ENCODE results near the gene SMC1B. TPM values are rescaled to one million over a fixed set of nuclear protein-coding genes. Genes with fewer than 3 reads are reported as not detected.

The SMC1B gene
- total and polyA plus RNA-seq, 9 of the 15 experiments (the other 6 are each of a cell fraction or from before 2014, with no cell fraction given), result 0.03 TPM; not detected in 8

DNA sequence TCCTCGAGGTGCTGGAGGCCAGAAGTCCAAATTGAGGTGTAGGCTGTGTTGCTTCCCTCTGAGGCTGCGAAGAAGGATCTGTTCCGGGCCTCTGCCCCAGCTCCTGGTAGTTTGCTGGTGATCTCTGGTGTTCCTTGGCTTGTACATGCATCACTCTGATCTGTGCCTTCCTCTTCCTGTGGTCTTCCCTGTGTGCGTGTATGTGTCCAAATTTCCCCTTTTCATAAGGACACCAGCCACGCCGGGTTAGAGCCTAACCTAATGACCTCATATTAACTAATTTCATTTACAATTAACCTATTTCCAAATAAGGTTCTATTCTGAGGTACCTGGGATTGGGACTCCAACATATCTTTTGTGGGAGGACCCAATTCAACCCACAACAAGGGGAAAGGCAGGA lies 21.6 kb upstream of the SMC1B start:
- Histone ChIP-seq H3K27me3 (ENCODE audit: control insufficient read depth in 2 of 2, insufficient read depth in 2 of 2, low read length in 2 of 2) (peaks cover 2 to 21% of the 10 kb centered on the region in 2 experiments; a peak in 2 of 5 replicates), H3K4me2 (ENCODE audit: insufficient read depth, low read length) (no peak overlapping the region), H3K9ac (ENCODE audit: insufficient read depth in 1 of 2, low read depth in 2 of 2, low read length in 2 of 2) (no peak overlapping the region), H4K20me1 (replicated peaks; ENCODE audit: control insufficient read depth, insufficient read depth, low read length) (0 out of 2 replicates have a peak, but pooled peaks cover 4% of the 10 kb centered on the region), H3K27ac (ENCODE audit: extremely low read depth, low read depth, low read length) (no peak overlapping the region), H3K79me2 (ENCODE audit: control insufficient read depth, insufficient read depth, low read length) (no peaks in the 10 kb centered on the region), H2AFZ (ENCODE audit: low read depth, low read length) (no peak overlapping the region), H3K4me1 (replicated peaks in 1 of 2; ENCODE audit: control insufficient read depth in 2 of 2, insufficient read depth in 2 of 2, low read length in 2 of 2) (no peaks in the 10 kb centered on the region), H3K9me1 (ENCODE audit: control insufficient read depth, insufficient read depth, low read length) (no peaks in the 10 kb centered on the region), H3K36me3 (ENCODE audit: control insufficient read depth, insufficient read depth, low read length) (no peaks in the 10 kb centered on the region), H3K4me3 (no peak overlapping the region), H3K9me3 (replicated peaks; ENCODE audit: control insufficient read depth, insufficient read depth, low read depth, low read length) (no peaks in the 10 kb centered on the region)
- DNase-seq (ENCODE audit: extremely low read depth in 1 of 4, low spot score in 3 of 4) (no peak), FAIRE-seq (no peak), ATAC-seq (no peak)
- POLR2A ChIA-PET, result no interaction called here
- in situ Hi-C loops (cut with MboI), result loop anchor here (5.0 kb wide), 1 partner anchor 168 kb away; no protein-coding TSS in a partner anchor
- 25% methylated on average over 5 of the region's 6 CpGs for WGBS (ENCODE audit: insufficient coverage, low coverage, missing lambda C conversion rate)
- TF ChIP-seq, protein P1, sequence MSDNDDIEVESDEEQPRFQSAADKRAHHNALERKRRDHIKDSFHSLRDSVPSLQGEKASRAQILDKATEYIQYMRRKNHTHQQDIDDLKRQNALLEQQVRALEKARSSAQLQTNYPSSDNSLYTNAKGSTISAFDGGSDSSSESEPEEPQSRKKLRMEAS (CRISPR knock-in tag; IDR thresholded peaks at IDR 0.05), result no peak
- TF ChIP-seq, protein P2, sequence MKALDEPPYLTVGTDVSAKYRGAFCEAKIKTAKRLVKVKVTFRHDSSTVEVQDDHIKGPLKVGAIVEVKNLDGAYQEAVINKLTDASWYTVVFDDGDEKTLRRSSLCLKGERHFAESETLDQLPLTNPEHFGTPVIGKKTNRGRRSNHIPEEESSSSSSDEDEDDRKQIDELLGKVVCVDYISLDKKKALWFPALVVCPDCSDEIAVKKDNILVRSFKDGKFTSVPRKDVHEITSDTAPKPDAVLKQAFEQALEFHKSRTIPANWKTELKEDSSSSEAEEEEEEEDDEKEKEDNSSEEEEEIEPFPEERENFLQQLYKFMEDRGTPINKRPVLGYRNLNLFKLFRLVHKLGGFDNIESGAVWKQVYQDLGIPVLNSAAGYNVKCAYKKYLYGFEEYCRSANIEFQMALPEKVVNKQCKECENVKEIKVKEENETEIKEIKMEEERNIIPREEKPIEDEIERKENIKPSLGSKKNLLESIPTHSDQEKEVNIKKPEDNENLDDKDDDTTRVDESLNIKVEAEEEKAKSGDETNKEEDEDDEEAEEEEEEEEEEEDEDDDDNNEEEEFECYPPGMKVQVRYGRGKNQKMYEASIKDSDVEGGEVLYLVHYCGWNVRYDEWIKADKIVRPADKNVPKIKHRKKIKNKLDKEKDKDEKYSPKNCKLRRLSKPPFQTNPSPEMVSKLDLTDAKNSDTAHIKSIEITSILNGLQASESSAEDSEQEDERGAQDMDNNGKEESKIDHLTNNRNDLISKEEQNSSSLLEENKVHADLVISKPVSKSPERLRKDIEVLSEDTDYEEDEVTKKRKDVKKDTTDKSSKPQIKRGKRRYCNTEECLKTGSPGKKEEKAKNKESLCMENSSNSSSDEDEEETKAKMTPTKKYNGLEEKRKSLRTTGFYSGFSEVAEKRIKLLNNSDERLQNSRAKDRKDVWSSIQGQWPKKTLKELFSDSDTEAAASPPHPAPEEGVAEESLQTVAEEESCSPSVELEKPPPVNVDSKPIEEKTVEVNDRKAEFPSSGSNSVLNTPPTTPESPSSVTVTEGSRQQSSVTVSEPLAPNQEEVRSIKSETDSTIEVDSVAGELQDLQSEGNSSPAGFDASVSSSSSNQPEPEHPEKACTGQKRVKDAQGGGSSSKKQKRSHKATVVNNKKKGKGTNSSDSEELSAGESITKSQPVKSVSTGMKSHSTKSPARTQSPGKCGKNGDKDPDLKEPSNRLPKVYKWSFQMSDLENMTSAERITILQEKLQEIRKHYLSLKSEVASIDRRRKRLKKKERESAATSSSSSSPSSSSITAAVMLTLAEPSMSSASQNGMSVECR (CRISPR knock-in tag; IDR thresholded peaks at IDR 0.05), result no peak
- TF ChIP-seq PPARD (CRISPR knock-in tag; IDR thresholded peaks at IDR 0.05) (no peak), U2AF2 (optimal IDR thresholded peaks at IDR 0.05; ENCODE audit: low read depth, low read length) (no peak), POLR2H (tag; IDR thresholded peaks at IDR 0.05; ENCODE audit: low read depth) (no peak), NONO (IDR thresholded peaks at IDR 0.05; ENCODE audit: low read depth in 2 of 2, low read length in 1 of 2) (no peak), TBL1XR1 (IDR thresholded peaks at IDR 0.05; ENCODE audit: low read length in 2 of 2) (no peak), GABPB1 (CRISPR knock-in tag; IDR thresholded peaks at IDR 0.05) (no peak), RAD21 (CRISPR knock-in tag; conservative IDR thresholded peaks at IDR 0.05 in 1 of 2, IDR thresholded peaks at IDR 0.05 in 1 of 2) (no peak)
- TF ChIP-seq, protein P3, sequence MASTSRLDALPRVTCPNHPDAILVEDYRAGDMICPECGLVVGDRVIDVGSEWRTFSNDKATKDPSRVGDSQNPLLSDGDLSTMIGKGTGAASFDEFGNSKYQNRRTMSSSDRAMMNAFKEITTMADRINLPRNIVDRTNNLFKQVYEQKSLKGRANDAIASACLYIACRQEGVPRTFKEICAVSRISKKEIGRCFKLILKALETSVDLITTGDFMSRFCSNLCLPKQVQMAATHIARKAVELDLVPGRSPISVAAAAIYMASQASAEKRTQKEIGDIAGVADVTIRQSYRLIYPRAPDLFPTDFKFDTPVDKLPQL (IDR thresholded peaks at IDR 0.05; ENCODE audit: extremely low read depth, insufficient read length), result no peak
- TF ChIP-seq, protein P4, sequence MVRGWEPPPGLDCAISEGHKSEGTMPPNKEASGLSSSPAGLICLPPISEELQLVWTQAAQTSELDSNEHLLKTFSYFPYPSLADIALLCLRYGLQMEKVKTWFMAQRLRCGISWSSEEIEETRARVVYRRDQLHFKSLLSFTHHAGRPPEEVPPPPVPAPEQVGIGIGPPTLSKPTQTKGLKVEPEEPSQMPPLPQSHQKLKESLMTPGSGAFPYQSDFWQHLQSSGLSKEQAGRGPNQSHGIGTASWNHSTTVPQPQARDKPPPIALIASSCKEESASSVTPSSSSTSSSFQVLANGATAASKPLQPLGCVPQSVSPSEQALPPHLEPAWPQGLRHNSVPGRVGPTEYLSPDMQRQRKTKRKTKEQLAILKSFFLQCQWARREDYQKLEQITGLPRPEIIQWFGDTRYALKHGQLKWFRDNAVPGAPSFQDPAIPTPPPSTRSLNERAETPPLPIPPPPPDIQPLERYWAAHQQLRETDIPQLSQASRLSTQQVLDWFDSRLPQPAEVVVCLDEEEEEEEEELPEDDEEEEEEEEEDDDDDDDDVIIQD (CRISPR knock-in tag; IDR thresholded peaks at IDR 0.05), result no peak
- TF ChIP-seq, protein P5, sequence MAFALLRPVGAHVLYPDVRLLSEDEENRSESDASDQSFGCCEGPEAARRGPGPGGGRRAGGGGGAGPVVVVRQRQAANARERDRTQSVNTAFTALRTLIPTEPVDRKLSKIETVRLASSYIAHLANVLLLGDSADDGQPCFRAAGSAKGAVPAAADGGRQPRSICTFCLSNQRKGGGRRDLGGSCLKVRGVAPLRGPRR (CRISPR knock-in tag; IDR thresholded peaks at IDR 0.05), result no peak
- intact Hi-C loops (cut with micrococcal nuclease), result loop anchor here (1.0 to 5.0 kb wide), 2 partner anchors 148 to 166 kb away; no protein-coding TSS in a partner anchor
- BruUV-seq (replicated peaks), result no TSS peak
- CTCF ChIA-PET (ENCODE audit: low intra/inter-chr PET ratio), result interaction anchor here (0.7 to 3.3 kb wide), 4 partner anchors 119 to 532 kb away, joined by 3 to 15 read pairs (median 4); no protein-coding TSS in a partner anchor

Data from K562 (cell line).